Measurements from ENCODE around the gene RNU6-1.

RNU6-1 gene

DNA sequence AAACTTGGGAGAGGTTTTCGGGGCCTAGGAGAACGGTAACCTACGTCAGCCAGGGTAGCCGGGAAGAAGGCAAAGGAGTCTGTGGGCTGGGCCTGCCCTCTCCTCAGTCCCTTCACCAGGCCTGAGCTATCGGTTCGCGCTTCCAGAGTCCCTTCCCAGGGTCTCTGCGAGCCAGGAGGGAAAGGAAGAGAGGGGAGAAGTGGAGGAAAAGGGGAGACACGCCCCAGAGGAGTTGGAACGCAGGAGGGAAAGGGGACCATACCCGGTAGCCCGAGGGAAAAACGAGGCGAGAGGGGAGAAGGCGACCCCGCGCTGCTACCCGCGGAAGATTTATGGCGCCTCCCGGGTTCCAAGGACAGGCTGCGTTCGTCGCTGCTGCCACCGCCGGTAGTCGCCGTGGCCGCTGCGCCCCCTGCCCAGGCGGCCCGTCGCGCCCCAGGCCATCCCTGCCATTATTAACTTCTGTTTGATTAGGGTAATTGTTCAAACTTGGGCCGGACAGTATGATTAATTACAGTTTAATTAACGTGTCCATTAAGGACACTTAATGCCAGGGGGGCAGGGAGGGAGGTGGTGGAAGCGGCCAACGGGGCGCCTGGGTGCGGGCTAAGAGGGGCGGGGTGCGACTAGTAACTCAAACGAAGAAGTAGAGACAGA lies 17.9 kb downstream of the RNU6-1 start:
- TF ChIP-seq POLR2AphosphoS5 (IDR thresholded peaks at IDR 0.05; ENCODE audit: low read depth) (no peak), GABPA (IDR thresholded peaks at IDR 0.05; ENCODE audit: low read depth) (no peak), SPI1 (IDR thresholded peaks at IDR 0.05; ENCODE audit: borderline replicate concordance, low read depth) (no peak)
- TF ChIP-seq, protein P1, sequence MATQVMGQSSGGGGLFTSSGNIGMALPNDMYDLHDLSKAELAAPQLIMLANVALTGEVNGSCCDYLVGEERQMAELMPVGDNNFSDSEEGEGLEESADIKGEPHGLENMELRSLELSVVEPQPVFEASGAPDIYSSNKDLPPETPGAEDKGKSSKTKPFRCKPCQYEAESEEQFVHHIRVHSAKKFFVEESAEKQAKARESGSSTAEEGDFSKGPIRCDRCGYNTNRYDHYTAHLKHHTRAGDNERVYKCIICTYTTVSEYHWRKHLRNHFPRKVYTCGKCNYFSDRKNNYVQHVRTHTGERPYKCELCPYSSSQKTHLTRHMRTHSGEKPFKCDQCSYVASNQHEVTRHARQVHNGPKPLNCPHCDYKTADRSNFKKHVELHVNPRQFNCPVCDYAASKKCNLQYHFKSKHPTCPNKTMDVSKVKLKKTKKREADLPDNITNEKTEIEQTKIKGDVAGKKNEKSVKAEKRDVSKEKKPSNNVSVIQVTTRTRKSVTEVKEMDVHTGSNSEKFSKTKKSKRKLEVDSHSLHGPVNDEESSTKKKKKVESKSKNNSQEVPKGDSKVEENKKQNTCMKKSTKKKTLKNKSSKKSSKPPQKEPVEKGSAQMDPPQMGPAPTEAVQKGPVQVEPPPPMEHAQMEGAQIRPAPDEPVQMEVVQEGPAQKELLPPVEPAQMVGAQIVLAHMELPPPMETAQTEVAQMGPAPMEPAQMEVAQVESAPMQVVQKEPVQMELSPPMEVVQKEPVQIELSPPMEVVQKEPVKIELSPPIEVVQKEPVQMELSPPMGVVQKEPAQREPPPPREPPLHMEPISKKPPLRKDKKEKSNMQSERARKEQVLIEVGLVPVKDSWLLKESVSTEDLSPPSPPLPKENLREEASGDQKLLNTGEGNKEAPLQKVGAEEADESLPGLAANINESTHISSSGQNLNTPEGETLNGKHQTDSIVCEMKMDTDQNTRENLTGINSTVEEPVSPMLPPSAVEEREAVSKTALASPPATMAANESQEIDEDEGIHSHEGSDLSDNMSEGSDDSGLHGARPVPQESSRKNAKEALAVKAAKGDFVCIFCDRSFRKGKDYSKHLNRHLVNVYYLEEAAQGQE (IDR thresholded peaks at IDR 0.05; ENCODE audit: insufficient replicate concordance, low read depth) = no peak
- TF ChIP-seq, protein P2, sequence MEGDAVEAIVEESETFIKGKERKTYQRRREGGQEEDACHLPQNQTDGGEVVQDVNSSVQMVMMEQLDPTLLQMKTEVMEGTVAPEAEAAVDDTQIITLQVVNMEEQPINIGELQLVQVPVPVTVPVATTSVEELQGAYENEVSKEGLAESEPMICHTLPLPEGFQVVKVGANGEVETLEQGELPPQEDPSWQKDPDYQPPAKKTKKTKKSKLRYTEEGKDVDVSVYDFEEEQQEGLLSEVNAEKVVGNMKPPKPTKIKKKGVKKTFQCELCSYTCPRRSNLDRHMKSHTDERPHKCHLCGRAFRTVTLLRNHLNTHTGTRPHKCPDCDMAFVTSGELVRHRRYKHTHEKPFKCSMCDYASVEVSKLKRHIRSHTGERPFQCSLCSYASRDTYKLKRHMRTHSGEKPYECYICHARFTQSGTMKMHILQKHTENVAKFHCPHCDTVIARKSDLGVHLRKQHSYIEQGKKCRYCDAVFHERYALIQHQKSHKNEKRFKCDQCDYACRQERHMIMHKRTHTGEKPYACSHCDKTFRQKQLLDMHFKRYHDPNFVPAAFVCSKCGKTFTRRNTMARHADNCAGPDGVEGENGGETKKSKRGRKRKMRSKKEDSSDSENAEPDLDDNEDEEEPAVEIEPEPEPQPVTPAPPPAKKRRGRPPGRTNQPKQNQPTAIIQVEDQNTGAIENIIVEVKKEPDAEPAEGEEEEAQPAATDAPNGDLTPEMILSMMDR (IDR thresholded peaks at IDR 0.05; ENCODE audit: insufficient read depth, low read length) = no peak
- DNase-seq (ENCODE audit: low read depth in 1 of 2, low spot score in 1 of 2) = no peak
- H3K27me3 ChIP-seq (ENCODE audit: insufficient read depth, poor library complexity, severe bottlenecking) = peaks cover 64% of the 10 kb centered on the region
- H3K27ac ChIP-seq (replicated peaks) = no peak overlapping the region
- no peak overlapping the region for H3K4me3 ChIP-seq (replicated peaks; ENCODE audit: insufficient read depth, low read length)

DNA sequence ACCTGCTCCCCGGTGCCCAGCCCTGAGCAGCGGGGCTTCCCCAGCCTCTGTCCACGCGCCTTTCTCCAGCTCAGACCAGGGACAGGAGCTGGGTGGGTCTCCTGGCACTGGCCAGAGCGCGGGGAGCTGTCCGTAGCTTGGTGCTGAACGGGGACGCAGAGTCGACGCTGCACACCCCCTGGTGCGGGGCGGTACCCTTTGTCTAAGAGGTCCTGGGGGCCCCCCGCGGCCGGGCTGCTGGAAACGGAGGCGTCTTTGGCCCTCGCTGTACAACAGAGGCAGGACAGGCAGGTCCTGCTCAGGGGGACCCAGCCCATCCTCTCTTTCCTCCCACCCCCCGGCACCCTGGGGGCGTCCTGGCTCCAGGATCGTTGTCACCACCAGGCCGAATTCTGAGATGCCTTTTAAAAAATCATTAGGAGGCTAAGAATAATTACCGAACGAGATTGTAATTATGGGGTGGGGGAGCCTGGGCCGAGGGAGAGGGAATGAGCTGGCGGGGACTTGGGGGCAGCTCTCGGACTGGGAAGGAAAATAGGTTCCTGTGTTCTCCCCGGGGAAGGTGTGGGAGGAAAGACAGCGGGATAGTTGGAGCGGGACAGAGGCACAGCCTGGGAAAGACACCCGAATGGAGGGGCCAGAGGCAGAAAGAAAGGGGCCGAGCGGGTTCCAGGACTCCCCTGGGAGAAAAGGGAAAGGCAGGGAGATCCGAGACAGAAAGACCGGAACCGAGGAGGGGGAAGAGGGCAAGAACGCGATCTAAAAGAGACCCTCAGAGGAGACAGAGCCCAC lies 18.7 kb downstream of the RNU6-1 start:
- H3K27me3 ChIP-seq (ENCODE audit: insufficient read depth, poor library complexity, severe bottlenecking) = peaks cover 58% of the 10 kb centered on the region
- H3K27ac ChIP-seq (replicated peaks) = no peak overlapping the region
- TF ChIP-seq GABPA (IDR thresholded peaks at IDR 0.05; ENCODE audit: low read depth) (no peak), SPI1 (IDR thresholded peaks at IDR 0.05; ENCODE audit: borderline replicate concordance, low read depth) (no peak)
- TF ChIP-seq, protein P1 (IDR thresholded peaks at IDR 0.05; ENCODE audit: insufficient replicate concordance, low read depth) = peak; percentile 99
- H3K4me3 ChIP-seq (replicated peaks; ENCODE audit: insufficient read depth, low read length) = no peak overlapping the region
- DNase-seq (ENCODE audit: low read depth in 1 of 2, low spot score in 1 of 2) = no peak

- H3K4me3 ChIP-seq (replicated peaks; ENCODE audit: insufficient read depth, low read length) = no peak overlapping the region
- TF ChIP-seq GABPA (IDR thresholded peaks at IDR 0.05; ENCODE audit: low read depth) (no peak), SPI1 (IDR thresholded peaks at IDR 0.05; ENCODE audit: borderline replicate concordance, low read depth) (no peak), POLR2AphosphoS5 (IDR thresholded peaks at IDR 0.05; ENCODE audit: low read depth) (no peak)
- TF ChIP-seq, protein P2 (IDR thresholded peaks at IDR 0.05; ENCODE audit: insufficient read depth, low read length) = no peak
- TF ChIP-seq, protein P1 (IDR thresholded peaks at IDR 0.05; ENCODE audit: insufficient replicate concordance, low read depth) = no peak
- peaks cover 49% of the 10 kb centered on the region for H3K27me3 ChIP-seq (ENCODE audit: insufficient read depth, poor library complexity, severe bottlenecking)
- H3K27ac ChIP-seq (replicated peaks) = no peak overlapping the region
- no peak for DNase-seq (ENCODE audit: low read depth in 1 of 2, low spot score in 1 of 2)
Measured at GRCh38 chr15:67820122-67820991, 19.5 kb downstream of the RNU6-1 start.
